Endometrial microvascular endothelial cells (primary cell): ENCODE measurements around the gene KDELR3. TPM values are rescaled to one million over a fixed set of nuclear protein-coding genes. Genes with fewer than 3 reads are reported as not detected.
"Not testable (repeated sequence)": the region's sequence is repeated elsewhere in the genome, so short reads cannot be mapped to it uniquely, and the experiment has no call there.

Experiments used
- in situ Hi-C: cut with HindIII; loops from 2 replicates; pipeline ENCODE4 v1.10.0; 2017; ENCODE audit warnings: low sequenced_read_pairs, low pct_unique_long_range_greater_than_20kb; ENCODE audit errors: inconsistent ontology term
- total RNA-seq: library from RNA; depleted of rRNA; stranded (reverse); fragments of >200 nt; gene quantifications from one replicate; pipeline ENCODE4 v1.2.3, GENCODE V29; 2015; ENCODE audit errors: inconsistent ontology term

KDELR3 gene
- total RNA-seq, 1 donor from 2014 or later, result 41.3 TPM

GRCh38 chr22:38454353-38455075 is 13.4 kb upstream of the KDELR3 start:
- in situ Hi-C loops, result no loop called here

GRCh38 chr22:38455076-38455529 is 12.8 kb upstream of the KDELR3 start, which contains the start of gene KCNJ4:
Gene KCNJ4 (minus strand): TSS chr22:38455199. CDS start chr22:38428132, 27,067 bp downstream.
- in situ Hi-C loops, result no loop called here

- in situ Hi-C loops, result no loop called here
Observed at GRCh38 chr22:38455530-38456271, 12.2 kb upstream of the KDELR3 start.

- in situ Hi-C loops, result no loop called here
Observed at GRCh38 chr22:38456272-38456835, 11.5 kb upstream of the KDELR3 start.

GRCh38 chr22:38456841-38457699 is 10.8 kb upstream of the KDELR3 start:
- in situ Hi-C loops, result no loop called here

- in situ Hi-C loops, result no loop called here
Observed at GRCh38 chr22:38460426-38460840, 7.5 kb upstream of the KDELR3 start.

GRCh38 chr22:38461057-38461413 is 6.9 kb upstream of the KDELR3 start:
- in situ Hi-C loops, result no loop called here

GRCh38 chr22:38461414-38462081 is 6.3 kb upstream of the KDELR3 start:
- in situ Hi-C loops, result no loop called here

- in situ Hi-C loops, result no loop called here
Observed at GRCh38 chr22:38462960-38463784, 4.7 kb upstream of the KDELR3 start.

- in situ Hi-C loops, result no loop called here
Observed at GRCh38 chr22:38464992-38465672, 2.8 kb upstream of the KDELR3 start.

GRCh38 chr22:38465673-38466490 is 2.0 kb upstream of the KDELR3 start:
- in situ Hi-C loops, result no loop called here

- in situ Hi-C loops, result no loop called here
Observed at GRCh38 chr22:38467438-38467903, 425 bp upstream of the KDELR3 start.

- in situ Hi-C loops, result no loop called here
Observed at GRCh38 chr22:38468443-38469305, 778 bp downstream of the KDELR3 start.

GRCh38 chr22:38469306-38469781 is 1.4 kb downstream of the KDELR3 start:
- in situ Hi-C loops, result no loop called here

GRCh38 chr22:38470179-38470578 is 2.3 kb downstream of the KDELR3 start:
- in situ Hi-C loops, result not testable (repeated sequence)
